GM21529 (cell line): ENCODE data around the gene TMEM38A.
"Not testable (repeated sequence)": the region's sequence is repeated elsewhere in the genome, so short reads cannot be mapped to it uniquely, and the experiment has no call there.

Experiments used
- ATAC-seq: cut with Tn5 transposase; IDR thresholded peaks from one replicate; pipeline ENCODE4 v1.9.1; 2021; ENCODE audit not compliant: unreplicated experiment

Gene TMEM38A

DNA sequence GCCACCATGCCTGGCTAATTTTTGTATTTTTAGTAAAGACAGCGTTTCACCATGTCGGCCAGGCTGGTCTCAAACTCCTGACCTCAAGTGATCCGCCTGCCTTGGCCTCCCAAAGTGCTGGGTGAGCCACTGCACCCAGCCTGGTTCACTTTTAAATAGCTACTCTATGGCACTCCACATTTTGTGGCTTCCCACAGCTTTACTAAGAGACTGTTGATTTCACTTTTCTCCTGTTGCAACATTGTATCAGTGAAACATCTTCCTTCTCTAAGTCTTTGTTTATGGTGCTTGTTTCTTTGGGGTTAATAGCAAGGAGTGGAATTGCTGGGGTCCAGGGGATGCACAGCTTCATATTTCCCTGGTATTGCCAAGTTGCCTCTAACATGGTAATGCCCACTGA lies 12.3 kb downstream of the TMEM38A start:
- no peak for ATAC-seq

DNA sequence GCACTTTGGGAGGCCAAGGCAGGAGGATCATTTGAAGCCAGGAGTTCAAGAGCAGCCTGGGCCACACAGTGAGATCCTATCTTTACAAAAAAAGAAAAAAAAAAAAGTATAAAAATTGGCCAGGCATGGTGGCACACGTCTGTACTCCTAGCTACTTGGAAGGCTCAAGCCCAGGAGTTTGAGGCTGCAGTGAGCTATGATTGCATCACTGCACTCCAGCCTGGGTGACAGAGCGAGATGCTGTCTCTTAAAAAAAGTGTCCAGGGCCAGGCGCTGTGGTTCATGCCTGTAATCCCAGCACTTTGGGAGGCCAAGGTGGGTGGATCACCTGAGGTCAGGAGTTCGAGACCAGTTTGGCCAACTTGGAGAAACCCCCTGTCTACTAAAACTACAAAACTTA lies 12.9 kb downstream of the TMEM38A start:
- not testable (repeated sequence) for ATAC-seq

DNA sequence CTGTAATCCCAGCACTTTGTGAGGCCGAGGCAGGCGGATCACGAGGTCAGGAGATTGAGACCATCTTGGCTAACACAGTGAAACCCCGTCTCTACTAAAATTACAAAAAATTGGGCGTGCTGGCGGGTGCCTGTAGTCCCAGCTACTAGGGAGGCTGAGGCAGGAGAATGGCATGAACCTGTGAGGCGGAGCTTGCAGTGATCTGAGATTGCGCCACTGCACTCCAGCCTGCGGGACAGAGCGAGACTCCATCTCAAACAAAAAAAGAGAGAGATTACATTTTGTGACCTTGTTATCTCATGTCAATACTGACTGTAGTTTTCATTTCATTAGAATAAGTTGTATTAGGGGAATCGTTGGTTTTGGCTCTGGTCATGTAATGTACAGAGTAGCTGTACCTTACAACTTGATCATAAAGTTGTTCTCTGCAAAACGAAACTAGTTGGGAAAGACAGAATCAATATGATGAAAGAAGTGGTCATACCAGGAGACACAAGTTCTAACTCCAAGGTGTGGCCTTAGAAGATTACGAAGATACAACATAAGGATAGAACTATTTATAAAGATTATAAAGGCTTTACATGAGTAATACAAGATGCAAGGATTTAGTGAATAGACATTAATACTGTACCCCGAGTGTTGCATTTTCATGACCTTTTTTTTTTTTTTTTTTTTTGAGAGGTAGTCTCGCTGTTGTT lies 15.3 kb downstream of the TMEM38A start:
- no peak for ATAC-seq

DNA sequence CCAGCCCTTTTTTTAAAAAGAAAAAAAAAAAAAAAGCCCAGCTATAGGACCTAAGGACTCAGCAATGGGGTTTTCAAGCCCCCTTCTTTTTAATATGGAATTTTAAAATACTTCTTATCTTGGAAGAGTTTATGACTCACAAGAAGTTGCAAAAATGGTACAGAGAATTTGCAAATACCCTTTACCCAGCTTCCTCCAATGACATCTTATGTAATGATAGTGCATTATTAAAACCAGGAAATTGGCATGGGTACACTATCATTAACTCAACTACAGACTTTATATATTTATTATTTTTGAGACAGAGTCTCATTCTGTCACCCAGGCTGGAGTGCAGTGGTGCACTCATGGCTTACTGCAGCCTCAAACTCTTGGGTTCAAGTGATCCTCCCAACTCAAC lies 16.1 kb downstream of the TMEM38A start:
- no peak for ATAC-seq

DNA sequence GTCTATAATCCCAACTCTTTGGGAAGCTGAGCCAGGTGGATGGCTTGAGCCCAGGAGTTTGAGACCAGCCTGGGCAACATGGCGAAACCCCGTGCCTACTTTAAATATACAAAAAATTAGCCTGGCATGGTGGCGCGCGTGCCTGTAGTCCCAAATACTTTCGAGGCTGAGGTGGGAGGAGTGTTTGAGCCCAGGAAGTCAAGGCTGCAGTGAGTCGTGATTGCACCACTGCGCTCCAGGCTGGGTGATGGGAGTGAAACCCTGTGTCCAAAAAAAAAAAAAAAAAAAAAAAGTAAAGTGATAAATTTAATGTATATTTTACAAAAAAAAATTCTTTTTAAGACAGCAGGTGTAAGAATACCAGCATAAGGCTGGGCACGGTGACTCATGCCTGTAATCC lies 17.6 kb downstream of the TMEM38A start:
- ATAC-seq = no peak

DNA sequence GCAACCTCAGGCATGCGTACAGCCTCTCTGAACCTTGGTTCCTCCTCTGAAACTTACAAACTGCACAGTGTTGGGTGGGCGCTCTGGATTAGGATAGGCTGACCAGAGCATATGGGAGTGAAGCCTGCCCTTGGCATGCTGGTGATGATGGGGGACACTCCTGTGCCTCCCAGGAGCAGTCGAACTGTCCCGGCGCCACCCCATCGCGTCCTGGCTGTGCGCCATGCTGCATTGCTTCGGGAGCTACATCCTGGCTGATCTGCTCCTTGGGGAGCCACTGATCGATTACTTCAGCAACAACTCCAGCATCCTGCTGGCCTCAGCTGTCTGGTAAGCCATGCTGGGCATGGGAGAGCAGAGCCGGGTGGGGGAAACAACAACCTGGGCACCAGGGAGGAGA lies 18.9 kb downstream of the TMEM38A start:
- no peak for ATAC-seq

DNA sequence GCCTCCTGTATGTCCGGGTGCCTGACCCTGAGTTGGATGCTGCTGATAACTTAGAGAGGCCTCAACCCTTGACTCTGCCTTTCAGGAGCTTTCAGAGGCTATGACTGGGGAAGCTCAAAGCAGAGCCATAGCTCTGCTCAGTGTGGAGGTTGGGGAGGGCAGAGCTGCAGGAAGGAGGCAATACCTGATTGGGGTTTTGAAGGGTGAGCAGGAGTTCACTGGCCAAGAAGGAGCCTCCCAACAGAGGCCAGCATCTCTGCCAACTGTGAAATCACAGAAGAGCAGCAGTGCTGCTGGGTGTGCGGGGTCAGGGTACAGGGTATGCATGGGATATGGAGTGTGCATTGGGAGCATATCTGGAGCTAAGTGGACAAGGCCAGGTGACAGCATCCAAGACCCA lies 21.6 kb downstream of the TMEM38A start:
- ATAC-seq = no peak

DNA sequence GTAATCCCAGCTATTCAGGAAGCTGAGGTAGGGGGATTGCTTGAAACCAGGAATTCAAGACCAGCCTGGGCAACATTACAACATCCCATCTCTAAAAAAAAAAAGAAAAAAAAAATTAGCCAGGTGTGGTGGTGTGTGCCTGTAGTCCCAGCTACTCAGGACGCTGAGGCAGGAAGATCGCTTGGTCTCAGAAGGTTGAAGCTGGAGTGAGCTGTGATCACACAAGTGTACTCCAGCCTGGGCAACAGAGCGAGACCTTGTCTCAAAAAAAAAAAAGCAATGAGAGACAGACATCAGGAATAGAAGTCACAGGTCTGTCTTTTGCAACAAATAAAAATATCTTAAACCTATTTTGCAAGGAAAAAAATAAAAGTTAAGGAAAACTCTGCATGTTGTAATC lies 23.3 kb downstream of the TMEM38A start:
- no peak for ATAC-seq

DNA sequence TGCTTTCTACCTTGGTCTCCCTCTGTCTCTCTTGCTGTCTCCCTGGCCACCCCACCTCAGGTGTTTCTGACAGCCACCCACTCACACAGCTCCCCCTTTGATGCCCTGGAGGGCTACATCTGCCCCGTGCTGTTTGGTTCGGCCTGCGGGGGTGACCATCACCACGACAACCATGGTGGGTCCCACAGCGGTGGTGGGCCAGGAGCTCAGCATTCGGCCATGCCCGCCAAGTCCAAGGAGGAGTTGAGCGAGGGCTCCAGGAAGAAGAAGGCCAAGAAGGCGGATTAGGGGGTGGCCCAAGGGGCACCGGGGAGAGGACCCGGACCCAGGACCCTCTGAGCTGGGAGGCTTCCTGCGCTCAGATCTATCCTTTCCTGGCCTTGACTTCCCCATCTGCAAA lies 27.1 kb downstream of the TMEM38A start:
- ATAC-seq = no peak

DNA sequence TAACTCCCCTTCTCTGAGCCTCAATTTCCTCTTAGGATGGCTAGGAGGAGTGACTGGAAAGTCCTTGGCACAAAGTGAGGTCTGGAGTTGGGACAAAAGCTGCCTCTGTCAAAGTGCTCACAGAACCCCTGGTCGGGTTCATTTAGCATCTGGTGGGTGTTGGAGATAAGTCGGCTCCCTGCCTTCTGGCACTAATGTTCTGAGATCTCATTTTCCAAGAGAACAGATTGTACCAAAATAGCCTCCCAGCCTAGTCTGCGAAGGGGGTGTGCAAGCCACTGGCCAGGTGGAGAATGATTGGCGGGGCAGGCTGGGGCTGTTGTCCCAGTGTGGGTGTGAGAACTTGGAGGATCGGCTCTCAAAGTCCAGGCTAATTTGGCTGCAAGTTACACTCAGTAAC lies 38.0 kb downstream of the TMEM38A start:
- no peak for ATAC-seq

DNA sequence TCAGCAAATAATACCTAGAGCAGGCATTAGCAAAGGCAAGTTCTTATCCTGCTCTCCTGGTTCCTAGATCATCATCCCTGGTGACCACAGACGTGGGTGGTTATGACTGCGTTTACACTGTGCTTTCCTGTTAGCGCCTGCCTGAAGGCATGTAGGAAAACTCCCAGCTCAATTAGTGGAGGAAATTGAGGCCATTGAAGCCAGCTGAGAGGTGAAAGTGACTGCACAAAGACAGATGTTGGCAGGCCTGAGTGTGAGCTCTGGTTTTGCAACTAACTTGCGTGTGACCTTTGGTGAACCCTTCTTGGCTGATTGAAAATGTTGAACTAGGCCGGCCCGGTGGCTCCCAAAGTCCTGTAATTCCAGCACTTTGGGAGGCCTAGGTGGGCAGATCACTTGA lies 41.2 kb downstream of the TMEM38A start:
- no peak for ATAC-seq

DNA sequence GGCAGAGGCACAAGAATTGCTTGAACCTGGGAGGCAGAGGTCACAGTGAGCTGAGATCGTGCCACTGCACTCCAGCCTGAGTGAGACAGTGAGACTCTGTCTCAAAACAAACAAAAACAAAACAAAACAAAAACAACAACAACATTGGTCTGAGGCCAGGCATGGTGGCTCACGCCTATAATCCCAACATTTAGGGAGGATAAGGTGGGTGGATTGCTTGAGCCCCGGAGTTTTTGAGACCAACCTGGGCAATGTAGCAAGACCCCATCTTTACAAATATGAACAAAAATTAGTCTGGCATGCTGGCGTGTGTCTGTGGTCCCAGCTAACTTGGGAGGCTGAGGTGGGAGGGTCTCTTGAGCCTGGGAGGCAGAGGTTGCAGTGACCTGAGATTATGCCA lies 42.7 kb downstream of the TMEM38A start:
- no peak for ATAC-seq

DNA sequence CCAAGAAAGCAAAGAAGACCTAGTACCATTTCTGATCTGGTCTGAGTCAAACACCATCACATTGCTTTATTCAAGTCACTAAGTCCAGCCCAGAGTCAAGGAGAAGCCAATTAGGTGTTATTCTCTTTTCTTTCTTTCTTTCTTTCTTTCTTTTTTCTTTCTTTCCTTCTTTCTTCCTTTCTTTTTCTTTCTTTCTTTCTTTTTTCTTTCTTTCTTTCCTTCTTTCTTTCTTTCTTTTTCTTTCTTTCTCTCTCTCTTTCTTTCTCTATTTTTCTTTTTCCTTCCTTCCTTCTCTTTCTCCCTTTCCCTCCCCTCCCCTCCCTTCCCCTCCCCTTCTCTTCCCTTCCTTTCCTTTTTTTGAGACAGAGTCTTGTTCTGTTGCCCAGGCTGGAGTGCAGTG lies 49.9 kb downstream of the TMEM38A start:
- not testable (repeated sequence) for ATAC-seq

DNA sequence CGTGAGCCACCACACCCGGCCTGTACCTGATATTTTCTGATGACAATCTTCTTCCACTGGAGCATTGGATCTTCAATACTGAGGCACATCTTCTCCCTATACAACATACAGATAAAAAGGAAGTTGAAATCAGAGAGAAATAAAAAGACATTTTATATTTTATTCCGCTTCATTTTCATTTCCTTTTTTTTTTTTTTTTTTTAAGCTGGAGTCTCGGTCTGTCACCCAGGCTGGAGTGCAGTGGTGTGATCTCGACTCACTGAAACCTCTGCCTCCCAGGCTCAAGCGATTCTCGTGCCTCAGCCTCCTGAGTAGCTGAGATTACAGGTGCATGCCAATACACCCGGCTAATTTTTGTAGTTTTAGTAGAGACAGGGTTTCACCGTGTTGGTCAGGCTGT lies 51.4 kb downstream of the TMEM38A start:
- not testable (repeated sequence) for ATAC-seq

DNA sequence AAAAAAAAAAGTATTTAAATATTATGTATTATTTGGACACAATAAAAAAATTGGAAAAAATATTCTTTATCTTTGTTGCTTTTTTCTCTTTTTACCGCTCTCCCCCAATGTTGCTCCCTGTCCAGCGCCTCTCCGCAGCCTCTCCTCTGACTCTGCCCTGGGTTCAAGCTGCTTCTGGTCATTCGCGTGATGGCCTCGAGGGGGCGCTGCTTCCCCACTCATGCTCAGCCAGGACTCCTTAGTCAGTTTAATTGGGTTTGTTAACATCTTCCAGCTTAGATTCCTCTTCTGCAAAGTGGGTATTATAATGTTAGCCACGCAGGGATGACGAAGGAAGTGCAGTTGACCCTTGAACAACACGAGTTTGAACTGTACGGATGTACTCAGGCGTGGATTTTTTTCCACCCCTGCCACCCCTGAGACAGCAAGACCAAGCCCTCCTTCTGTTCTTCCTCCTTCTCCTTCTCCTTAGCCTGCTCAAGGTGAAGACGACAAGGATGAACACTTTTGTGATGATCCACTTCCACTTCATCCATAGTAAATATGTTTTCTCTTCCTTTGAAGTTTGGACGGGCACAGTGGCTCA lies 53.9 kb downstream of the TMEM38A start:
- no peak for ATAC-seq

DNA sequence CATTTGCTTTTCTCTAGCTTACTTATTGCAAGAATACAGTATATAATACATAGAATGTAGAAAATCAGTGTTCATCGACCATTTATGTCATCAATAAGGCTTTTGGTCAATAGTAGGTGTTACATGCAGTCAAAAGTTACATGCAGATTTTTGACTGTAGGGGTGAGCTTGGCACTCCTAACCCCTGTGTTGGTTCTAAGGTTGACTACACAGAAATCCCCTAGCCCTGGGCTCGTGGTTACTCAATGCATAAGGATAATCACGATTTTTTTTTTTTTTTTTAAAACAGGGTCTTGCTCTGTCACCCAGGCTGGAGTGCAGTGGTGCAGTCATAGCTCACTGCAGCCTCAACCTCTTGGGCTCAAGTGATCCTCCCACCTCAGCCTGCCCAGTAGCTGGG lies 54.7 kb downstream of the TMEM38A start:
- no peak for ATAC-seq

DNA sequence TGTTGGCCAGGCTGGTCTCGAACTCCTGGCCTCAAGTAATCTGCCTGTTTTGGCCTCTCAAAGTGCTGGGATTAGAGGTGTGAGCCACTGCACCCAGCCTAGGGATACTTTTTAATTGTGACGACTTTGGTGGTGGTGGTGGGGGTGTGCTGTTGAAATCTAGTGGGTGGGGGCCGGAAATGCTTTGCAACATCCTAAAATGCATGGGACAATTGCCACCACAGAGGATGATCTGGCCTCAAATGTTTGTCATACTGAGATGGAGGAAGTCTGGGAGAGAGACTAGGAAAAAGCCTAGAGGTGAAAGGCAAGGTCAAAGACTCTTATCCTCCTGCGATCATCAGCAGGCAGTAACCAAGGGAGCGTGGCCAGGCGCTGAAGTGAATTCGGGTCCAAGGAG lies 60.1 kb downstream of the TMEM38A start:
- ATAC-seq = no peak

DNA sequence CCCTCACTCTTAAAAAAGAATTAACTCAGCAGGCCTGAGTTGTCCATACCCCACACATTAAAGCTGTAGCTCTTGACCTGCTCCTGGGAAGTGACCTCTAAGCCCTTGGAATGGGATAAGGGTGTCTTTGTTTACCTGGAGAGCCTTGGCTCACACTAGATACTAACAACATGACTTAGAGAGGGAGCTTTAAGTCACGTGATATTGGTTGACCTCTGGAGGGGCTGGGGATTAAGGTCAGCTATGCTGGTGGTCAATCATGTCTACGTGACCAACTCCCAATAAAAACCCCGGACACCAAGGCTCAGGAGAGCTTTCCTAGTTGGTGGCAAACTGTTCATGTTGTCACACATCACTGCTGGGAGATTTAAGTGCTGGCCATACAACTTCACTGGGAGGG lies 61.7 kb downstream of the TMEM38A start:
- no peak for ATAC-seq

DNA sequence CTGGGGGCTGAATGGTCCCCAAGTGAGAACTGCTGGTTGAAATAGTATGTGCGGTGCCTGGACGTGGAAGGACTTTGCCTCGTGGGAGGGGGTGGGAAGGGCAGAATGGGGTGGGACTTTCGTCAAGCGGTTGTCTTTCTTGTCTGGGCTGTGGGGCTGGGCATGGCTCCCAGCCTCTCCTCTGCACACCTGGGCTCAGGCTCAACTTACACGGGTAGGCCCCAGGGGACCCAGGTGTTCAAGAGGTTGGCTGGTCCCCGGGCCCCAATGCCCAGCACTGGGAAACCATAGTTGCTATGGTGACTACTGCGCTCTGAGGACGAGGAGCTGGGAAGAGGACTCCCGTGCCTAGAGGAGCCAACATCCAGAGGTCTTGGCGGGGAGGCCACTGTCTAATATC lies 66.0 kb downstream of the TMEM38A start:
- ATAC-seq = no peak

DNA sequence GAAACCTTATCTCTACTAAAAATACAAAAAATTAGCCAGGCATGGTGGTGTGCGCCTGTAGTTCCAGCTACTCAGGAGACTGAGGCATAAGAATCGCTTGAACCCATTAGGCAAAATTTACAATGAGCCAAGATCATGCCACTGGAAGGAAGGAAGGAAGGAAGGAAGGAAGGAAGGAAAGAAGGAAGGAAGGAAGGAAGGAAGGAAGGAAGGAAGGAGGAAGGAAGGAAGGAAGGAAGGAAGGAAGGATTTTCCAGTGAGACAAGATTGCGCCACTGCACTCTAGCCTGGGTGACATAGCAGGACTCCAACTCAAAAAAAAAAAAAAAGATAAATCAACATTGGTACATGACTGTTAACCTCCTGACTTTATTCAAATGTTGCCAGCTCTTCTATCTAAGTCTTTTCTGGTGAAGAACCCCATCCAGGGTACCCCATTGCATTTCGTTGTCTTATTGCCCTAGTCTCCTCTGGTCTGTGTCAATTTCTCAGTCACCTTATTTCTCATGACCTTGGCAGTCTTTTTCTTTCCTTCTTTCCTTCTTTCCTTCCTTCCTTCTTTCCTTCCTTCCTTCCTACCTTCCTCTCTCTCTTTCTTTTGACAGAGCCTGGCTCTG lies 74.8 kb downstream of the TMEM38A start:
- ATAC-seq = not testable (repeated sequence)

DNA sequence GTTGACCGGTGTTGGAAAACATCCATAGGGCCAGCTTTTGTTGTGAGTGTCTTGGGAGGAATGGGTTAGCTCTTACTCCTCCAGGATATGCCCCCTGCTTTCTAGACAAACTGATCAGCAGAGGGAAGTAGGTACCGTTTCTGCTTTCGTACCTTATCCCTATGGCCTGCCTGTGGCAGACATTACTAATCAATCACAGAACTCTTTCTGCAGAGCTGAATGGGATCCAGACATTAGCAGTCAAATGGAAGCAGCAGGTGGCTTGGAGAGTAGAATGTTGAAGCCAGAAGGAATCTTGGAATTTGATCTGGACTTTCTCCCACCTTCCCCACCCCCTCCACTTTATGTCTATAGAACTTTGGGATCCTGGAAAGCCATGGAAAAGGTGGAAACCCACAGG lies 75.8 kb downstream of the TMEM38A start:
- no peak for ATAC-seq

DNA sequence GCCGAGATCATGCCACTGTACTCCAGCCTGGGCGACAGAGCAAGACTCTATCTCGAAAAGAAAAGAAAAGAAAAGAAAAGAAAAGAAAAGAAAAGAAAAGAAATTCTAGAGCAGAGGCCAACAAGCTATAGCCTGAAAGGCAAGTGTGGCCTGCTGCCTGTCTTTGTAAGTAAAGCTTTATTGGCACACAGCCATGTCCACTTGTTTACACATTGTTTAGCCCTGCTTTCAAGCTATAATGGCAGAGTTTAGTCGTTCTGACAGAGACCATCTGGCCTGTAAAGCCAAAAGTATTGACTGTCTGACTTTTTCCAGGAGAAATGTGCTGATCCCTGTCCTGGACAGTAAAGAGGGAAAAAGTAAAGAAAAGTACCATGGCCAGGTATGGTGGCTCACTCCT lies 77.0 kb downstream of the TMEM38A start:
- ATAC-seq = no peak

DNA sequence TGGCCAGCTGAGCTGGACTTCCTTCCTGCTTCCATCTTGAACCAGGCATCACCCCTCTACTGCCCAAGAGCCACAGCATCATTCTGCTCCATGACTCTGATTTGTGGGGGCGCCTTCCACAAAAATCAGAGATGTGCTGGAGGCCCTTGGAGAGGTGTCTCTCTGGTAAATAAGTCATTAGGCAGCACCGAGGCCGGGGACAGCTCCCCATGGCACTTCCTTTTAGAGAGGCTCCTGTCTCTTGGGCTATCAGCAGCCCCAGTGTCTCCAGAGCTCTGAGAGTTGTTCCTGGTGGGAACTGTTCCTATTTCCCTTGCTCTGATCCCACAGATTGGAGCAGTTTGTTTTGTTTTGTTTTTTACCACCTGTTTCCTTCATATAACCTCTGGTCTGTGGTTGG lies 78.6 kb downstream of the TMEM38A start:
- no peak for ATAC-seq
